Body of pancreas (tissue), 4 donors: ENCODE results near the gene ZNF107.

Source experiments
- POLR2A ChIP-seq, 3 donors: fragments of 450-650 bp; IDR thresholded peaks; one replicate each; pipeline ENCODE4 v1.6.1; 2016; ENCODE audit warnings: antibody characterized with exemption in 3 of 3, mild to moderate bottlenecking in 2 of 3
- TF ChIP-seq, protein P1 (sequence below), 7 experiments: fragments of 450-650 bp in 4 of 7; fragments of 200-600 bp in 3 of 7; sonication (generic) in 3 of 7; IDR thresholded peaks; one replicate each; pipeline ENCODE4 v1.5.1; 2016 to 2019; ENCODE audit warnings: antibody characterized with exemption in 7 of 7

DNA sequence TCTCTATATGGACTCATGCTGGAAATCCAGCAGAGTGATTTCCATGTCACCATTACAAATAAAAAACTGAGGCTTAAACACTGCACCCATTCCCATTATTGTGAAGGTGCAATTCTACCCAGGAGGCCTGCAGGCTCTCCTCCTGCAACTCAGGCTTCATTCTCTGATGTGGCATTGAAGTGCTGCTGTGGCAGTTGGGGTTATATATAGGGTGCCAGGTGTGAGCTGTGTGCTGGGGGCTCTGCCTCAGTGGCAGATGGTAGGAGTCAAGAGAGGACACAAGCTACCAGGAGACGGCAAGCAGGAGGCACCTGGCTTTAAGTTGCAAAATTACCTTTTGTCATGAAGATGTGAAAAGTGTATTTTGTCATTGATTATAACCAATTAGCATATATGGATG, 21.3 kb downstream of the ZNF107 start:
- no peak for TF ChIP-seq POLR2A (IDR thresholded peaks at IDR 0.05)
- TF ChIP-seq, protein P1, sequence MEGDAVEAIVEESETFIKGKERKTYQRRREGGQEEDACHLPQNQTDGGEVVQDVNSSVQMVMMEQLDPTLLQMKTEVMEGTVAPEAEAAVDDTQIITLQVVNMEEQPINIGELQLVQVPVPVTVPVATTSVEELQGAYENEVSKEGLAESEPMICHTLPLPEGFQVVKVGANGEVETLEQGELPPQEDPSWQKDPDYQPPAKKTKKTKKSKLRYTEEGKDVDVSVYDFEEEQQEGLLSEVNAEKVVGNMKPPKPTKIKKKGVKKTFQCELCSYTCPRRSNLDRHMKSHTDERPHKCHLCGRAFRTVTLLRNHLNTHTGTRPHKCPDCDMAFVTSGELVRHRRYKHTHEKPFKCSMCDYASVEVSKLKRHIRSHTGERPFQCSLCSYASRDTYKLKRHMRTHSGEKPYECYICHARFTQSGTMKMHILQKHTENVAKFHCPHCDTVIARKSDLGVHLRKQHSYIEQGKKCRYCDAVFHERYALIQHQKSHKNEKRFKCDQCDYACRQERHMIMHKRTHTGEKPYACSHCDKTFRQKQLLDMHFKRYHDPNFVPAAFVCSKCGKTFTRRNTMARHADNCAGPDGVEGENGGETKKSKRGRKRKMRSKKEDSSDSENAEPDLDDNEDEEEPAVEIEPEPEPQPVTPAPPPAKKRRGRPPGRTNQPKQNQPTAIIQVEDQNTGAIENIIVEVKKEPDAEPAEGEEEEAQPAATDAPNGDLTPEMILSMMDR (IDR thresholded peaks at IDR 0.05): no peak
